Gastroesophageal sphincter (tissue), 3 donors: ENCODE results near the gene MAML2.

Experiments used
- CTCF ChIP-seq, 4 experiments: fragments of 200-600 bp in 2 of 4; fragments of 450-650 bp in 2 of 4; sonication (generic) in 1 of 4; IDR thresholded peaks; one replicate each; pipeline ENCODE4 v1.5.1; 2017 to 2019; ENCODE audit warnings: antibody characterized with exemption in 4 of 4, mild to moderate bottlenecking in 2 of 4, moderate library complexity in 2 of 4
- POLR2A ChIP-seq, 2 donors: fragments of 450-650 bp; IDR thresholded peaks; one replicate each; pipeline ENCODE4 v1.6.1; 2017; ENCODE audit warnings: antibody characterized with exemption in 2 of 2, mild to moderate bottlenecking in 2 of 2, moderate library complexity in 1 of 2

- no peak for TF ChIP-seq CTCF (IDR thresholded peaks at IDR 0.05)
- TF ChIP-seq POLR2A (IDR thresholded peaks at IDR 0.05), result no peak
Measured at GRCh38 chr11:96254087-96254486, 88.9 kb downstream of the MAML2 start.
